Astrocyte of the cerebellum (primary cell): ENCODE results near the gene UBE2C.
A peak's percentile ranks its signal among the peaks of the same experiment; 100 is the strongest.
"Not testable (repeated sequence)": the region's sequence is repeated elsewhere in the genome, so short reads cannot be mapped to it uniquely, and the experiment has no call there.

ENCODE experiments used
- DNase-seq: peaks from one replicate; pipeline ENCODE4 v3.0.0-alpha.2; 2011; ENCODE audit warnings: low read depth
- H3K4me3 ChIP-seq: 2 replicates; pipeline ENCODE4 v1.5.1; 2011; ENCODE audit warnings: mild to moderate bottlenecking, low read depth, low read length, moderate library complexity
- CTCF ChIP-seq: IDR thresholded peaks from 2 replicates; pipeline ENCODE4 v1.5.1; 2012; ENCODE audit warnings: low read length, low read depth, moderate library complexity, mild to moderate bottlenecking; ENCODE audit errors: missing control alignments
- in situ Hi-C: cut with HindIII; loops from 2 replicates; pipeline ENCODE4 v1.10.0; 2017; ENCODE audit warnings: low sequenced_read_pairs

UBE2C gene

GRCh38 chr20:45812157-45813005 is at the start of gene UBE2C:
Gene UBE2C (plus strand): TSS chr20:45812644. CDS start chr20:45812696, 52 bp downstream.
- in situ Hi-C loops = no loop called here
- DNase-seq = peak; percentile 99
- peak within 1 kb of the TSS; percentile 76 for H3K4me3 ChIP-seq
- no peak for TF ChIP-seq CTCF

GRCh38 chr20:45764618-45765282 is 47.7 kb upstream of the UBE2C start:
- in situ Hi-C loops, H3K4me3 ChIP-seq, DNase-seq: not testable (repeated sequence)

- DNase-seq = no peak
- H3K4me3 ChIP-seq = no peak overlapping the region
- in situ Hi-C loops = no loop called here
- no peak for TF ChIP-seq CTCF
Observed at GRCh38 chr20:45765307-45765875, 47.1 kb upstream of the UBE2C start.

GRCh38 chr20:45765980-45766379 is 46.5 kb upstream of the UBE2C start:
- no peak overlapping the region for H3K4me3 ChIP-seq
- TF ChIP-seq CTCF = no peak
- DNase-seq = no peak
- in situ Hi-C loops = no loop called here

GRCh38 chr20:45768479-45768878 is 44.0 kb upstream of the UBE2C start:
- in situ Hi-C loops = no loop called here
- no peak for DNase-seq
- no peak overlapping the region for H3K4me3 ChIP-seq
- no peak for TF ChIP-seq CTCF

- no peak overlapping the region for H3K4me3 ChIP-seq
- peak; percentile 49 for DNase-seq
- in situ Hi-C loops = loop anchor here (5.0 kb wide), 1 partner anchor 444 kb away; no protein-coding TSS in a partner anchor
- peak; percentile 94 for TF ChIP-seq CTCF
Observed at GRCh38 chr20:45771182-45771759, 41.2 kb upstream of the UBE2C start.

GRCh38 chr20:45772693-45773092 is 39.8 kb upstream of the UBE2C start:
- no peak for TF ChIP-seq CTCF
- in situ Hi-C loops = loop anchor here (5.0 kb wide), 1 partner anchor 445 kb away; no protein-coding TSS in a partner anchor
- DNase-seq = no peak
- H3K4me3 ChIP-seq = no peak overlapping the region
